A204.1 (cell line): ENCODE results near the gene NR3C2.

Experiments
- FAIRE-seq: peaks from 2 replicates; lab custom pipeline; 2012; peaks lifted over from hg19 to GRCh38; lab: Jason Lieb, UNC

Gene NR3C2

DNA sequence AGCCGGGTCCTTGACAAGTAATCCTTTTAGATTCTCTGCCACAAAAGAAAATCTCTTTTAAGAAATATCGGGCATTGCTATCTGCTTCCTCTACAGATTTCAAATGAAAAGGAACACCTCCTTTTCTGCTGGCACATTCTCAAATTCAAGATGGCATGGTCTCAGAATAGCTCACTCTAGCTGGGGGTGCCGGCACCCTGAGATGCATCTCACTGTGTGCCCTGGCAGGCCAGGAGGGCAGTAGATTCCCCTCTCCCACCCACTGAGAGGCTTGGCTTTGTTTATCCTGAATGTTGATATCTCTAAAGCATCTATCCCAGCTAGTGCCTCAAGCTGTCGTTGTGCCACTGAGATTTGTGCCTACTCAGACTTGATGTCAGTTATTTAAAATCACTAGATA is 390.8 kb downstream of the NR3C2 start:
- no peak for FAIRE-seq

DNA sequence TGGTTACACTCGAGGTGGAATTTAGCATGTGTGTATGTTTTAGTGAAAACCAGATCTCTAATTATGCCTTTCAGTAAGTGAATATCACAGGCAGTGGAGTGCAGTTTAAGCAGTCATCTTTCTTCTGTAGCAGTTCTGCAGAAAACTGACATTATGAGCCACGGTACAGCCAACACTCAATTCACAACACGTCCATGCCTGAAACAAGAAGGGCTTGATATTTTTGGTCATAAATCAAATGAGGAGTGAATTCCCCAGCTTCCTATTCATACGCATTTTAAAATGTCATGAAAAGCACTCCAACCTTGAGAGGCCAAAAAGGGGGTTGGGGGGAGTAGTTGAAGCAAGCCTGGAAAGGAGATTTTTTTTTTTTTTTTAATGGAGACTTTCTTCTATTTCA is 393.6 kb downstream of the NR3C2 start:
- no peak for FAIRE-seq

DNA sequence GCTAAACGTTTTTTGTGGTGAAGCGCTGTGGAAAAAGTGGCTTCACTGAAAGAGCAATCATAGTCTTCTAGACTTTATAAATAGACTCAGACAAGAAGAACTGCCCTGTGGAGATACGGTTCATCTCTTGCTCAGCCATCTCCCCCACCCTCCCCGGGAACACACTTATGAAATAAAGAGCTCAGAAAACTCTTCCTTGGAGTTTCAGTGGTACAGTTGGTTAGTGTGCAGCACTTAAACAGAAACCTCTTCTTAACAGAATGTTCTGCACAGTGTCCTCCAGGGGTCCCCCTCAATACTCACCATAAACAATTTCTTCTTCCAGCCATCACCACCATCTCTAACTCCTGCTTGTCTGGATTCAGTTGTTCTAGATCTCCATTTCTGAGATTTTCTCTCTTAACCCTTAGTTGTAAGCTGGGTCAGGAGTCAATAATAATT is 397.3 kb downstream of the NR3C2 start:
- FAIRE-seq: no peak

DNA sequence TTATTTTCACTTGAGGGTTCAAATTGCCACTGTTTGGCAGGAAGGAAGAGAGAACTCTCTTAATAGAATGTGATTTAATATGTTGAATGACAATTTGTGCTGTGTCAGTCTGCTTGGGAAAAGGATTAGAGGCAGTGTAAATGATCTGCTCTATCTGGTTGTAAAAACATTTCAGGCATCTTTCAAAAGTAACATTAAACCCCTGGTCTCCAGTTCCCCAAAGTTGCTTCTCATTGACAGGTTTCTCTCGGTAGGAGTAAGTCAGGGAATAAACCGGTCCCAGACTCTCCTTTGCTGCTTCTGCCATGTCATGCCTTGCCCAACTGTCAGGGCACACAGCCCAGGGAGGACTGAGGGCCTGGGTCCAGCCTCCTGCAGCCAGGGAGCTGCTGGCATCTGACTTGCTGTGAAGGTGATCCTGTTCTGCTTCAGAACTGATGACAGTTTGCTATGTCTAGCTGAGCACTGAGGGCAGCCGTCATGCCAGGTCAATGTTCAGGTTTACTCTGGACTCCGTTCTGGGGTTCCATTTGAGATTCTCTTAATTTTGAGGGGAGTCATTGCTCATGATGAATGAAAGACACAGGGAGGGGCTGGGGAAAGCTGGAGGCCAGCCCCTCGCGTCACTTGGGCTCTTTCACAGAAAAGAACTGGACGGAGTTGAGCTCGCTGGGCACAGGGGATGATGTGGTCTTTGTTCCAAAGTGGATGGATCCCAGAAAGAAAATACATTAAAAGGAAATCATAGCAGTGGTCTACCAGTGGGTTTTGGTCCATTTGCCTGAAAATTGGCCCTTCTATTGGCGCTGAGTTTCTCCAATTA is 397.9 kb downstream of the NR3C2 start:
- no peak for FAIRE-seq

DNA sequence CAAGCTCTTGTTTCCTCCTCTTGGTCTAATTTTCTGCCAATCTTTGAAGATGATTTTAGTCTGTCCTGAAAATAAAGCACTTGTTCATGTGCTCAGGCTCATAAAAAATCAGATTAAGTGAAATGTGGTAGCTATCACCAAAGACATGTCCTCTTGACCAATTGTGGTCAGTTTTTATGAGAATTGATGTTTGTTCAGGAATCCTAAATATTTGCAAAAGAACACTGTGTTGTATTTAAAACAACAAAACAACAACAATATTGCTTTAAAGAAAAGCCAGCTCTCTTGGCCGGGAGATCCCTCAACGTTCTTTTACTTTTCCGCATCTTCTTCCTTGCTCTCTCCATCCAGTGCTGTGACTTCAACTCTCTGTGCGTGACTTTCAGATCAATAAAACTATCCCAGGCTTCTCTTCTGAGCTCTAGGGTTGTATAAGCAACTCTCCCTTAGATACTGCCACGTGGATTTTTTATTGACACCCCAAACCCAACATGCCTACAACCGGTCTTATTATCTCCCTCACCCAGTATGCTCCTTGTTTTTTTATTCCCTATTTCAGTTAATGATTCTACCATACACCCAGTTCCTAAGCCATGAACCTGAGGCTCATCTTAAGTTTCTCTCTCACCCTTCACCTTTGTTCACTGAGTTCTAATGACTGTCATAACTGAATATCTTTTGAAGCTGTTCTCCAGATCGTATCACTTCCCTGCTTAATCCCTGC is 400.4 kb downstream of the NR3C2 start:
- FAIRE-seq: no peak

DNA sequence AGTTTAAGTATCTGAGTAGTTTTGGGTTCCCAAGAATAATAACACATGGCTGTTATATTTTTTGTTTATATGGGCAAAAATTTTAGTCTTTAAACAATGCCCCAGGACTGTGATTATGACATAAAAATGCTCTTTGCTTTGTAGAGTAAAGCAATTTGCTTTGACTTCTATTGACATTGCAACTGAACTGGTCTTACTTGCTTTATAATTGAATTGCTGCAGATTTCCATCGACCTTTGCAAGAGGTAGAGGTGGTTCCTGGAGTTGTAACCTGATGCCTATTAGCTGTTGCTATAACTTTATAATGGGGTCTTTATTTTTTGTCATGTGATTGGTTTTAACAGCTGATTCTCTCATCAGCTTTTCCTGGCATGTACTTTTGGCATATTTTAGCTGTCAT is 407.4 kb downstream of the NR3C2 start:
- no peak for FAIRE-seq

DNA sequence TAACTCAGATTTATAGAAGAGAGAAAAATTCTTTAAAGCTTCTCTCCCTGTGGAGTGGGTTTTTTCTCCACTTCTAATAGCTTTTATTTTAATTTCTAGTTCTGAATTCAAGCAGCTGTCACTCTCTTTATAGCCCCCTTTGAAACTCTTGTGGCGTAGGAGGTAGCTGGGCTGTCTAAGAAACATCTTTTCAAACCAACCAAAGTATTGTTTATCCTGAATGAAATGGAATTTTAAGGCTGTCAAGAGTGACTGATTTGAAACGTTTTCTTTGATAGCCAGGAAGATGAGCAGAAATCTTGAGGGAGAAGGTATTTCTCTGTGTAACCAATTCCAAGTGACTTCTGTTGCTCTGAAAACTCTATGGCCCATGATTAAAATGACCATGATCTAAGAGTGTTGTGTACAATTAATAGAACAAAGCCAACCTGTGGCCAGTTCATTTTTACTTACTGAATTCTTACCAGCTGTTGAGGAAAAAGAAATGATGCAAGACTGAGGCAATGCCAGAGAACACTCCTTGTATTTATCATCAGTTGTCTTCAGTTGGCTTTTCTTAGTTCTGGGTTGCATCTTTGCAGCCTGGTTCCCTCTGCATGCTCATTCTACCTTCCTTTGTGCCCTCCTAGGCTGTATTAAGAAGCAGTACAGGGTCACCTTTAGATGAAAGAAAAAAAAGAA is 411.9 kb downstream of the NR3C2 start:
- FAIRE-seq: no peak

DNA sequence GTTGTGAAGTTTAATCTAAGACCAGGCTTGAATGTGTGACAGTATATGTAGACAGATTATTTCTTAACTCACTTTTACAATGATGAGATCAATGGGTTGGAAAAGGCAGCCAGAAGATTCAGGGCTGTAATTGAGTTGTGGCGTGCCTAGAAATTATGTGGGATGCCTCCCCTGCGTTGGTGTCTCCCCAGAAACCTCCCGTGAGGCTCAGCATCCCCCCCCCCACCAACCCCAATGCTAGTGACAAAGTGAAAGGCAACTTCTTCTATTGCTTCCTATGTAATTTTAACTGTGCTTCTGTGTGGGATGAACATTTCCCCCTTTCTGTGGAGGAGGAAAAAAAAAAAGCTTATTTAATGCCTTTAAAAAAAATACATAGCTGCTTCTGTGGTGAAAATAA is 412.4 kb downstream of the NR3C2 start:
- FAIRE-seq: no peak
